ENCODE measurements around the gene METRN. TPM values are rescaled to one million over a fixed set of nuclear protein-coding genes. Genes with fewer than 3 reads are reported as not detected.

METRN gene
- total and polyA plus RNA-seq, 2 of the 4 experiments (the other 2 are of a cell fraction) = 6.1 to 48.2 TPM

DNA sequence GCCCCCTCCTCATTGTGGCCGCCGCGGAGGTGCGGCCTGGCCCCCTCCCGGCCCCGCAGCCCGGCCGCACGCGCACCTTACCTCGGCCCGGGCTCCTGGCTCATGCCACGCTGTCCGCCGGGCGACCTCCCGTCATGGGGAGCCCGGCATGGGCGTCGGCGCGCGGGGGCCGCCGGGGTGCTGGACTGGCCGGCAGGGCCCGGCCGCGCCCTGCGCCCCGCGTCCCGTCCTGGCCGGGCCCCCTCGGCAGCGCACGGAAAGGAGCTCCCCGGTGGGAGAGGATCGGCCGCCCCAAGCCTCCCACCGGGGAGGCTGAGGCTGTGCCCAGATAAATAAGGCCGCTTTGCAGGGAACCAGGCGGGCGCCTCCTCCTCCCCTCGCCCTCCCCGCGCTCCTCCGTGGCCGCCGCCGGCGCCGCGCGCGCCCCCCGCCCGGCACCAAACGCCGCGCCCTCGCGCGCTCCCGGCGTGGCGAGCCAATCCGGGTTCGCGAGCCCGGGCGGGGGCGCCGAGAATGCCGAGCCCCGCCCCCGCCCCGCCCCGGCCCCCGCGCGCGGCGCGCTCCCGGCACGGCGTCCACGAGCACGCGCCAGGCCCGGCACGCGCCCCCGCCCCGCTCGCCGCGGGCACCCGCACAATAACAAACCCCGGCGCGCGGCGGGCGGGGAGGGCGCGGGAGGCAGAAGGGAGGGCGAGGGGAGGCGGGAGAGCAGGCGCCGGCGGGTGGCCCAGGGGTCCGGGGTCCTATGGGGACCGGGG, 9.3 kb upstream of the METRN start, which contains the start of gene FBXL16 (continued):
- no peak for TF ChIP-seq BHLHE40 (IDR thresholded peaks at IDR 0.05; ENCODE audit: low read depth, low read length)

DNA sequence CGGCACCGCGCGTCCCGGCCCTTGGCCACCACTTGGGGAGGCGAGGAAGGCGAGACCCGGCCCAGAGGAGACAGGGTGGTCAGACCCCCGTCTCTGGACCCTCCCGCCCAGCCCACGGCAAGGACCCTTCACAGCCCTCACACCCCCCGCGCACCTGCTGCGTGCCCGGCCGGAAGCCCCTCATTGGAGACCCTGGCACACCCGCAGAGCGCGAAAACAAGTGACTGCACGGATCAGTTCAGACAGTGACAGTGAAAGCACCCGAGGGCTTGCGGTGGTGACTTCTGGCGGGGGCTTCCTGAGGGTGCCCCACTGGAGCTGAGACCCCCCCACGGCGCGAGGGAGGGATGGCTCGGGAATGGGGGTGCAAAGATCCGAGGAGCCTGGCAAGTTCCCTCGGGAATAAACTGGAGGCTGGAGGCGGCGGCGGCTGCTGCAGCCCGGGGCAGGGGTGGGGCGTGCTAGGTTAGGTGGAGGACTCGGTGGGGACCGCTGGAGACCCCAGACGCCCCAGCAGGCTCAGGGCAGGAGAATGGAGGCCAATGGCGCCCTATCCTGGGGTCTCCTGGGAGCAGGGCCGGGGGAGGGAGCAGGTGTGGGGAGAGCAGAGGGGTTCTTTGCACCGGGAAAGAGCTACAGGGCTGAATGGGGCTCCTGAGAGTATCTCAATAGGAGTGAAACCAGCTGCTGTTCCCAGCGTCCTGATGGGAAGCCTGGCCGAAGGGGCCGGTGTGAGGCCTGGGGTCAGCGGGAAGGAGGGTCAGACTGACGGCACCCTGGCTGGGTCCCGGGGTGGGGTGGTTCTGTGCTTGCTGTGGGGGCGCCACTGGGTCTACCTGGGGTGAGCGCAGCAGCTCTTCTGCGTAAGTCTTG, 8.5 kb upstream of the METRN start:
- Histone ChIP-seq H3K9me1 (ENCODE audit: insufficient read depth, low read length) (no peaks in the 10 kb centered on the region), H2AK5ac (ENCODE audit: low read depth, low read length) (no peak overlapping the region), H2AK9ac (replicated peaks; ENCODE audit: low read depth, low read length, poor library complexity) (no peak overlapping the region), H3K27ac (ENCODE audit: insufficient read depth, low read length) (no peak overlapping the region), H2BK5ac (ENCODE audit: low read depth, low read length, poor library complexity, severe bottlenecking) (no peak overlapping the region), H3K4me3 (ENCODE audit: insufficient read depth, low read depth, low read length) (no peak overlapping the region), H3K9me3 (ENCODE audit: control insufficient read depth, insufficient read depth, low read length) (no peaks in the 10 kb centered on the region), H2BK120ac (ENCODE audit: low read depth, low read length) (no peak overlapping the region), H4K5ac (ENCODE audit: low read depth, low read length) (no peak overlapping the region), H3K4ac (ENCODE audit: low read depth, low read length) (no peak overlapping the region), H3K27me3 (ENCODE audit: control insufficient read depth, insufficient read depth, low read length) (peaks cover 57% of the 10 kb centered on the region), H2BK15ac (ENCODE audit: low read depth, low read length) (no peak overlapping the region), H3K9ac (ENCODE audit: low read depth, low read length) (no peak overlapping the region), H3K18ac (ENCODE audit: low read depth, low read length) (no peak overlapping the region), H4K91ac (ENCODE audit: insufficient read depth, low read depth, low read length) (no peak overlapping the region), H3K79me1 (ENCODE audit: low read depth in 1 of 2, low read length in 2 of 2) (no peaks in the 10 kb centered on the region), H3K4me1 (ENCODE audit: control insufficient read depth, insufficient read depth, low read length) (peaks cover 5% of the 10 kb centered on the region; the same call in 1 of the 2 replicates), H2AFZ (replicated peaks; ENCODE audit: low read length, poor library complexity) (no peak overlapping the region), H3K14ac (replicated peaks; ENCODE audit: low read depth, low read length) (no peak overlapping the region), H2BK20ac (ENCODE audit: low read depth, low read length) (no peak overlapping the region), H3K4me2 (ENCODE audit: low read depth, low read length) (no peak overlapping the region), H3K56ac (ENCODE audit: extremely low read depth, insufficient read depth, low read length) (no peak overlapping the region), H4K20me1 (ENCODE audit: insufficient read depth, low read length) (peaks cover 18% of the 10 kb centered on the region; the same call in 1 of the 2 replicates), H3K36me3 (ENCODE audit: control insufficient read depth, insufficient read depth, low read length) (no peaks in the 10 kb centered on the region), H3K23ac (ENCODE audit: low read depth, low read length) (no peak overlapping the region), H4K8ac (ENCODE audit: low read depth in 2 of 2, low read length in 2 of 2) (no peak overlapping the region)
- 10% methylated on average over 16 of the region's 49 CpGs; no CpG with 5 or more reads in 1 of the 2 experiments for WGBS, 2 experiments (ENCODE audit: extremely low coverage in 2 of 2, insufficient read length in 1 of 2)
- ChIA-PET POLR2A (ENCODE audit: unreplicated experiment) (no interaction called here), CTCF (no interaction called here)
- dilution Hi-C loops (cut with HindIII; ENCODE audit: low sequenced_read_pairs, unreplicated experiment) = no loop called here
- BruUV-seq (replicated peaks) = no TSS peak
- in situ Hi-C loops (cut with MboI; ENCODE audit: low sequenced_read_pairs) = loop anchor here (25.0 kb wide), 1 partner anchor 356 kb away; the partner anchor contains the start of gene SSTR5
- DNase-seq (no peak), ATAC-seq (ENCODE audit: low read depth) (no peak)
- intact Hi-C loops (cut with micrococcal nuclease) = no loop called here
- no peak for TF ChIP-seq RAD21 (IDR thresholded peaks at IDR 0.05; ENCODE audit: low read length)
- TF ChIP-seq MXI1 (IDR thresholded peaks at IDR 0.05; ENCODE audit: borderline replicate concordance, low read depth, low read length) = no peak
- TF ChIP-seq, protein P1, sequence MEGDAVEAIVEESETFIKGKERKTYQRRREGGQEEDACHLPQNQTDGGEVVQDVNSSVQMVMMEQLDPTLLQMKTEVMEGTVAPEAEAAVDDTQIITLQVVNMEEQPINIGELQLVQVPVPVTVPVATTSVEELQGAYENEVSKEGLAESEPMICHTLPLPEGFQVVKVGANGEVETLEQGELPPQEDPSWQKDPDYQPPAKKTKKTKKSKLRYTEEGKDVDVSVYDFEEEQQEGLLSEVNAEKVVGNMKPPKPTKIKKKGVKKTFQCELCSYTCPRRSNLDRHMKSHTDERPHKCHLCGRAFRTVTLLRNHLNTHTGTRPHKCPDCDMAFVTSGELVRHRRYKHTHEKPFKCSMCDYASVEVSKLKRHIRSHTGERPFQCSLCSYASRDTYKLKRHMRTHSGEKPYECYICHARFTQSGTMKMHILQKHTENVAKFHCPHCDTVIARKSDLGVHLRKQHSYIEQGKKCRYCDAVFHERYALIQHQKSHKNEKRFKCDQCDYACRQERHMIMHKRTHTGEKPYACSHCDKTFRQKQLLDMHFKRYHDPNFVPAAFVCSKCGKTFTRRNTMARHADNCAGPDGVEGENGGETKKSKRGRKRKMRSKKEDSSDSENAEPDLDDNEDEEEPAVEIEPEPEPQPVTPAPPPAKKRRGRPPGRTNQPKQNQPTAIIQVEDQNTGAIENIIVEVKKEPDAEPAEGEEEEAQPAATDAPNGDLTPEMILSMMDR (conservative IDR thresholded peaks at IDR 0.05; ENCODE audit: low read depth, low read length) = no peak
- no peak for TF ChIP-seq NFE2L2 (IDR thresholded peaks at IDR 0.05; ENCODE audit: low read depth, low read length)
- TF ChIP-seq SMC3 (IDR thresholded peaks at IDR 0.05; ENCODE audit: low read depth, low read length) = no peak
- TF ChIP-seq, protein P2, sequence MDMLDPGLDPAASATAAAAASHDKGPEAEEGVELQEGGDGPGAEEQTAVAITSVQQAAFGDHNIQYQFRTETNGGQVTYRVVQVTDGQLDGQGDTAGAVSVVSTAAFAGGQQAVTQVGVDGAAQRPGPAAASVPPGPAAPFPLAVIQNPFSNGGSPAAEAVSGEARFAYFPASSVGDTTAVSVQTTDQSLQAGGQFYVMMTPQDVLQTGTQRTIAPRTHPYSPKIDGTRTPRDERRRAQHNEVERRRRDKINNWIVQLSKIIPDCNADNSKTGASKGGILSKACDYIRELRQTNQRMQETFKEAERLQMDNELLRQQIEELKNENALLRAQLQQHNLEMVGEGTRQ (IDR thresholded peaks at IDR 0.05; ENCODE audit: low read depth, low read length) = no peak
- no peak for TF ChIP-seq MAFK (IDR thresholded peaks at IDR 0.05; ENCODE audit: low read depth, low read length)
- no peak for TF ChIP-seq FOS (IDR thresholded peaks at IDR 0.05; ENCODE audit: low read depth, low read length)
- no peak for TF ChIP-seq RCOR1 (IDR thresholded peaks at IDR 0.05; ENCODE audit: insufficient replicate concordance, low read length)
